NCI-H2196 treated with DMSO at 0.1 percent for 48 hours (cell line): Measurements from ENCODE around the gene CDC6.

Source experiments
- DNase-seq: peaks from one replicate; lab custom pipeline; 2025; ENCODE audit not compliant: unreplicated experiment; lab: John Stamatoyannopoulos, UW

CDC6 gene

GRCh38 chr17:40338941-40339649 lies 51.4 kb downstream of the CDC6 start:
- no peak for DNase-seq

GRCh38 chr17:40340327-40340726 lies 52.6 kb downstream of the CDC6 start:
- DNase-seq = no peak

GRCh38 chr17:40340880-40341807 lies 53.5 kb downstream of the CDC6 start:
- peak; percentile 69 for DNase-seq

- no peak for DNase-seq
Observed at GRCh38 chr17:40341808-40342503, 54.3 kb downstream of the CDC6 start.

- no peak for DNase-seq
Observed at GRCh38 chr17:40342504-40343218, 55.0 kb downstream of the CDC6 start.

- no peak for DNase-seq
Observed at GRCh38 chr17:40343219-40344119, 55.8 kb downstream of the CDC6 start.

GRCh38 chr17:40344421-40345160 lies 56.9 kb downstream of the CDC6 start:
- no peak for DNase-seq

GRCh38 chr17:40345161-40345993 lies 57.7 kb downstream of the CDC6 start:
- no peak for DNase-seq

GRCh38 chr17:40345994-40346764 lies 58.5 kb downstream of the CDC6 start:
- DNase-seq = no peak

- DNase-seq = no peak
Observed at GRCh38 chr17:40346765-40347158, 59.1 kb downstream of the CDC6 start.

GRCh38 chr17:40347319-40348135 lies 59.8 kb downstream of the CDC6 start:
- no peak for DNase-seq

GRCh38 chr17:40348136-40348504 lies 60.4 kb downstream of the CDC6 start:
- DNase-seq = no peak

- peak; percentile 30 for DNase-seq
Observed at GRCh38 chr17:40348562-40349476, 61.1 kb downstream of the CDC6 start.

- DNase-seq = no peak
Observed at GRCh38 chr17:40349477-40349894, 61.8 kb downstream of the CDC6 start.

- DNase-seq = no peak
Observed at GRCh38 chr17:40349895-40350688, 62.4 kb downstream of the CDC6 start.
